ENCODE data around the gene NUP133. TPM values are rescaled to one million over a fixed set of nuclear protein-coding genes. Genes with fewer than 3 reads are reported as not detected.

Gene NUP133
- total RNA-seq, 1 donor from 2014 or later: 48.0 TPM

DNA sequence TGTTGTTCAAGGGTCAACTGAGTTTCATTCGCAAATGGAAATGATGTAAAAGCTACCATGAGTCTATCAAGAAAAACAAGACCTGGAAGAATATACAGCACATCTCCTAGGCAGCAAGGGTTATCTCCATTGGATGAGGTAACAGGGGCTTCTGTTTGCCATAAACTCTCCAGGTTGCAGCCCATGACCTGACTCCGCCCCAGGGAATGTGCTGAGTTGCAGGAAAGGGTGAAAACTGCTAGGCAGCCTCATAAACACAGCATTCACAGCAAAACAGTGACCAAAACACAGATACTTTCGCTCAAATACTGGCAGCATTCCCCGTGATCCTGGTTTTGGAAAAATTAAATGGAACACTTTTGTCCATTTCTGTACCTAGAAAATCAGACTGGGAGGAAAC is 54.1 kb downstream of the NUP133 start:
- intact Hi-C loops (cut with micrococcal nuclease): no loop called here

DNA sequence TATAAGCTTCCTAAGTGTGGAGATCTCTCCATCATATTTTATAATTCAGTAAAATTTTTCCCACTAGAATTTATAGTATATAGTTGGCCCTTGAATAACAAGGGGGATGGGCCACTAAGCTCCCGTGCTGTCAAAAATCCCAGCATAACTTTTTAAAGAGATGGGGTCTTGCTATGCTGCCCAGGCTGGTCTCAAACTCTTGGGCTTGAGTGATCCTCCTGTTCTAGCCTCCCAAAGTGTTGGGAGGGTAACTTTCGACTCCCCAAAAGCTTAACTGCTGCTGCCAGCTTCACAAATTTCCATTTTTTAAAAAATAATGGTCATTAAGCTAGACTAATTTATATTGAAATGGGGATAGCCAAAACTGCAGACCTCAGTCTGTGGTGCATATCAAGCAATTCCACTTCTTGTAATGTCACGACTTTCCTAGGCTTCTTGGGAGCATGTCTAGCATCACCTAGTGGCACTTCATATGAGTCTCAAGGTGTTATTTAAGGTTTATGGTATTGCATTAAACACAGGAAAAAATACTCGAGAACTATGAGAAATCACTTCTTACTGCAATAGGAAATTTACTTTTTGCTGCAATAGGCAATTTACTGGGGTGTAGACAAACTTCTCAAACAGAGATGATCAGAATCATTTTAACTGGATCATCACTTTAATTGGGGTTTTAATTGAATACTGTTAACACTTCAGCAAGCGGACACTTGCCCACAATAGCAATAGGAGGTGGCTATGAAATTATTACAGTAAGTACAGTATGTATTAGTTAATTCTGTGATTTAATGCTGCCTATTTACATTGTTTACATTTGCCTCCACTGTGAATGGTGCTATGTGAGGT is 55.0 kb downstream of the NUP133 start:
- intact Hi-C loops (cut with micrococcal nuclease): no loop called here

GRCh38 chr1:229448845-229449244 is 59.3 kb downstream of the NUP133 start:
- intact Hi-C loops (cut with micrococcal nuclease): no loop called here

DNA sequence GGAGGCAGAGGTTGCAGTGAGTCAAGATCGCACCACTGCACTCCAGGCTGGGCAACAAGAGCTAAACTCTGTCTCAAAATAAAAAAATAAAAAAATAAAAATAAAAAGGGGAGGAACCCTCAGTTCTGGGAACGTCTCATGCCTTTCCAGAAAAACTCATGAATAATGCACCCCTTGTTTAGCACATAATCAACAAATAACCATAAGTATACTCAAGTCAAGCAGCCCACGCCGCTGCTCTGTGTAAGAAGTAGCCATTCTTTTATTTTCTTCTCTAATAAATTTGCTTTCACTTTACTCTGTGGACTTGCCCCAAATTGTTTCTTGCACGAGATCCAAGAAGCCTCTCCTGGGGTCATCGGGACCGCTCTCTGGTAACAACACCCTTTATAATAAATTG is 59.8 kb downstream of the NUP133 start:
- intact Hi-C loops (cut with micrococcal nuclease): no loop called here

GRCh38 chr1:229447809-229448252 is 60.3 kb downstream of the NUP133 start:
- intact Hi-C loops (cut with micrococcal nuclease): no loop called here

GRCh38 chr1:229445828-229446227 is 62.3 kb downstream of the NUP133 start:
- intact Hi-C loops (cut with micrococcal nuclease): no loop called here

GRCh38 chr1:229440851-229441537 is 67.1 kb downstream of the NUP133 start:
- intact Hi-C loops (cut with micrococcal nuclease): loop anchor here (1.0 to 5.0 kb wide), 5 partner anchors 68 to 188 kb away; partner anchors contain the start of genes ABCB10, CCSAP, NUP133 and RAB4A

DNA sequence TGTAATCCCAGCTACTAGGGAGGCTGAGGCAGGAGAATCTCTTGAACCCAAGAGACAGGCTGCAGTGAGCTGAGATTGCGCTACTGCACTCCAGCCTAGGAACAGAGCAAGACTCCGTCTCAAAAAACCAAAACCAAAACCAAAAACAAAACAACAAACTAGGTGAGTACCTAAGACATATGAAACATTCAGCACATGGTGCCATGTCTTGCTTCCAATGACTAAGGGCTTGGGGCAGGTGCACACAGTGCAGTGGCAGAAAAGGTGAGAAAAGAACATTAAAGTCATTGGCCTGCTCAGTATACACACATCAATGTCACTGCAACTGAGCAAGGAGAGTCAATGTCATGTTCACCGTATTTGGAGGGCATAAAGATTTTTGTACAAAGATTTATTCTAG is 70.1 kb downstream of the NUP133 start:
- intact Hi-C loops (cut with micrococcal nuclease): no loop called here

DNA sequence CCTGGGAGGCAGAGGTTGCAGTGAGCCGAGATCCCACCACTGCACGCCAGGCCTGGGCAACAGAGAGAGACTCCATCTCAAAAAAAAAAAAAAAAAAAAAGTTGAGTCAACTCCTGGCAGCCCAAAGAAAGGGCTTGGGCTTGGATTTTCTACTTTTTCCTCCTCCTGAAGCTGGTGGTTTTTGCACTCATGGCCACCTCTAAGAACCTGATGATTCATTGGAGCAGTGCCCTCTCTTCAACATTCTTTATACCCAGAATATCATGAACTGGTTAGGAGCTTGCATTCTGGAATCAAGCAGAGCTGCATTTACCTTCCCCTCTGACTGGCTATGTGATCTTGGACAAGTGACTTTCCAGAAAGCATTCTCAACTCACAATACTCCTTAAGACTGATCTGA is 70.7 kb downstream of the NUP133 start:
- intact Hi-C loops (cut with micrococcal nuclease): no loop called here

DNA sequence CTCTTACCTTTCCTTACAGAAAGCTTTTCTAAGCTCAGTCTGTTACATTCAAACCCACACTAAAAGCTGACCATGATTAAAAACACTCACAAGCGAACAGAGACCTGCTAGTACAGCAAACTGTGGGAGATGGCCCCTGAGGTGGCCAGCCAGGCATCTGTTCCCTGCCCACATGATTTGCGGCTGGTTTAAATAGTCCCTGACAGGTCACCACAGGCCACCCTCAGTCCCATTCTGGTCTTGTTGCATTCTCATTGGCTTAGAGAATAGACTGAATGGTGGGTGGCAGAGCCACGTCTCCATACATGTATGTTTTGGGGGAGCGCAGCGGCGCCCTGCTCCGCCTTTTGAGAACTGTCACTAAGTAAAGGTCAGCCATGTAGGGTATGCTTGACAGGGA is 71.9 kb downstream of the NUP133 start:
- intact Hi-C loops (cut with micrococcal nuclease): no loop called here

DNA sequence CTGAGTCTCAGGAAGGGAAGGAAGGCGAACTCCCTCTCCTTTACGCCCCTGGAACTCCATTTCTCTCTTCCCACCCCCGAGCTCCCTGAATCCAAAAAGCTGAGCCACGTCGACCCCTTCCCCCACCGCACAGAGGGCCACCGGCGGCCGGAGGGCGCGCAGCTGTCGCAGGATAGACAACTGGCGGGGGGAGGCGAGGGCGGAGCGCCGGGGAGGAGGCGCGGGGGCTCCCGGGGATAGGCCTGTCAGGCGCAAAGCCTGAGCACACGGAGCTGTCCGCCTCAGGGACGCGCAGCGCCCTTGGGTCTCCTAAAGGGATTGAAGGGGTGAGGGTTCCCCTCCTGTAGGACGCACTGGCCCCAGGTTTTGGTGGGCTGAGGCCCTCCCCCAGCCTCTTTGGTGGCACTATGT is 73.5 kb downstream of the NUP133 start:
- intact Hi-C loops (cut with micrococcal nuclease): no loop called here

- intact Hi-C loops (cut with micrococcal nuclease): no loop called here
Observed at GRCh38 chr1:229434005-229434640, 74.0 kb downstream of the NUP133 start, which contains the start of gene ACTA1. ACTA1 (minus strand) TSS chr1:229434094; CDS start chr1:229433115, 979 bp downstream.

- intact Hi-C loops (cut with micrococcal nuclease): no loop called here
Observed at GRCh38 chr1:229433364-229434004, 74.7 kb downstream of the NUP133 start.

DNA sequence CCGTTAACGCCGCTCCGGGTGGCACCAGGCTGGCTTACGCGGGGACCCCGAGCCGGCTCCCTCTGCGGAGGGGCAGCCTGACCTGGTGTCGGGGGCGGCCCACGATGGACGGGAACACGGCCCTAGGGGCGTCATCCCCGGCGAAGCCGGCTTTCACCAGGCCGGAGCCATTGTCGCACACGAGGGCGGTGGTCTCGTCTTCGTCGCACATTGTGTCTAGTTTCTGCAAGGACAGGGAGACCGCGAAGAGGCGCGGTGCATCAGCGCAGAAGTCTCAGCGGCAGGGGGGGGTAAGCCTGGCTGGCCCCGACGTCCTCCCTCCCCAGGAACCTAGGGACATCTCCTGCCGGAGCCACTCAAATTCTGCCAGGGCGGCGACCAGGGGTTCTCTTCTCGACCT is 75.2 kb downstream of the NUP133 start:
- intact Hi-C loops (cut with micrococcal nuclease): no loop called here

DNA sequence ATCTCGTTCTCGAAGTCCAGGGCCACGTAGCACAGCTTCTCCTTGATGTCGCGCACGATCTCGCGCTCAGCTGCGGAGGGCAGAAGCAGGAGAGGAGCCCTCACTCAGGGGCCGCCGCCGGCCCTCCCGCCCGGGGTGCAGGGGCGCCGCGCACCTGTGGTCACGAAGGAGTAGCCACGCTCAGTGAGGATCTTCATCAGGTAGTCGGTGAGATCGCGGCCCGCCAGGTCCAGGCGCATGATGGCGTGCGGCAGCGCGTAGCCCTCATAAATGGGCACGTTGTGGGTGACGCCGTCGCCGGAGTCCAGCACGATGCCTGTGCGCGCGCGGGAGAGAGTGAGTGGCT is 76.1 kb downstream of the NUP133 start:
- intact Hi-C loops (cut with micrococcal nuclease): no loop called here

DNA sequence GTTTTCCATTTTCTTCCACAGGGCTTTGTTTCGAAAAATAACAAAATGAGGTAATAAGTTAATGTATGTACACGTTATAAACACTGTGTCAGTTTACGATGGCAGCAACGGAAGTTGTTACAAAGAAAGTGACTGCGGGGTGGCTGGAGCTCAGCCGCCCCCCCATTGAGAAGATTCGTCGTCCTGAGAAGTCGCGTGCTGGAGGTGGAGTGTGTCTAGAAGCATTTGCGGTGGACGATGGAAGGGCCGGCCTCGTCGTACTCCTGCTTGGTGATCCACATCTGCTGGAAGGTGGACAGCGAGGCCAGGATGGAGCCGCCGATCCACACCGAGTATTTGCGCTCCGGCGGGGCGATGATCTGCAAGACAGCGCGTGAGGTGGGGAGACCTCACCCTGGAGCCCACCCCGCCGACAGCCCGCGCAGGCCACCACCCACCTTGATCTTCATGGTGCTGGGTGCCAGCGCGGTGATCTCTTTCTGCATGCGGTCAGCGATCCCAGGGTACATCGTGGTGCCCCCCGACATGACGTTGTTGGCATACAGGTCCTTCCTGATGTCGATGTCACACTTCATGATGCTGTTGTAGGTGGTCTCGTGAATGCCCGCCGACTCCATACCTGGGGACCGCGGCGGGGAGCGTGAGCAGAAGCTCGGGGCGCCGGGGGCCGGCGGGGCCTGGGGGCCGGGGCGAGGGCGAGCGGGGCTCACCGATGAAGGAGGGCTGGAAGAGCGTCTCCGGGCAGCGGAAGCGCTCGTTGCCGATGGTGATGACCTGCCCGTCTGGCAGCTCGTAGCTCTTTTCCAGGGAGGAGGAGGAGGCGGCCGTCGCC is 76.6 kb downstream of the NUP133 start:
- intact Hi-C loops (cut with micrococcal nuclease): no loop called here

DNA sequence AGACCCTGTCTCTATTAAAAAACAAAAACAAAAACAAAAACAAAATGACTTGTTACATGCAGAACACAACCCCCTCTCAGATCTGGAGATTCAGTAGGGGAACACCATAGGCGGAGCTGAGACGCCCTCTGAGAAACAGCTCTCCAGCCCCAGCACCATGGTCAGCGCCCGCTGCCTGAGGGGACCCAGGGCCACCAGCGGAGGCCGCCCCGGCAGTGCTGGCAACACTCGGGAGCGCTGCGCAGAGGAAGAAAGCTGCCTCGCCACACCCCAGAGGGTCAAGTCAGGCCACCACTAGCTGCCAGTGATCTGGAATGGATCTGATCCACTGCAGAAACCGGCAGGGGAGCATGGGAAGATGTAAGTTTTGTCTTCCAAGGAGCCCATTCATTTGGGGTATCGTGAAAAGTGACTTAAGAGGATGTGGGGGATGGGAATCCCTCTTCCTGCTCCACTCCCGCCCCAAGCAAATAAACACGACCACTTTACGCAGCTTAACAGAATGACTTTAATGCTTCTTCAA is 77.3 kb downstream of the NUP133 start:
- intact Hi-C loops (cut with micrococcal nuclease): no loop called here

DNA sequence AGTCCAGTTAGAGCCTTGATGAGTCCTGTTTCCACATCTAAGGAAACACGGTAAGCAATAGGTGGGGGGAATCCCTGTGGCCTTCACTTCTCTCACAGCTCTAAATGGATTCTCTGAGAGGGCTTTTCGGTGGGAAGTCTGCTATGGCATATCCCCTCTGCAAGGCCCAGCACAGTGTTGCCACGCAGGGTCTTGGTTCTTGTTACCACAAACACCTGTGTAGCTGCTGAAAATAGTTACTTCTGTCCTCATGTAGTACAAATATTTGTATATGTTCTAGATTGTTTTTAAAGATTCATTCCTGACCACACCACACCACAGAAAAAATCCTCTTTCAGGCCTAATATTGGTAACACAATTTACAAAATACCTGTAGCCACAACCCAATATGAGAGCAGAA is 79.9 kb downstream of the NUP133 start:
- intact Hi-C loops (cut with micrococcal nuclease): no loop called here

DNA sequence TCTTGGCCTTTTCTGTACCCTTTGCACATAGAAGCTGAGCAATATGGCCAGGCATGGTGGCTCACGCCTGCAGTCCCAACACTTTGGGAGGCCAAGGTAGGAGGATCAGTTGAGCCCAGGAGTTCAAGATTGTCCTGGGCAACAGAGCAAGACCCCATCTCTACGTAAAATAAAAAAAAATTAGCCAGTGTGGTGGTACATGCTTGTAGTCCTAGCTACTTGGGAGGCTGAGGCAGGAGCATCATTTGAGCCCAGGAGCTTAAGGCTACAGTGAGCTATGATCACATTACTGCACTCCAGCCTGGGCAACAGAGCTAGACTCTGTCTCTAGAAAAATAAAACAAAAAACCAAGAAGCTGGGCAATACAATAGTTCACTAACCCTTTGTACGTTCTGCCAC is 80.6 kb downstream of the NUP133 start:
- intact Hi-C loops (cut with micrococcal nuclease): no loop called here

- intact Hi-C loops (cut with micrococcal nuclease): no loop called here
Observed at GRCh38 chr1:229425564-229426159, 82.5 kb downstream of the NUP133 start.
